H1 (cell line): ENCODE results near the gene PDE3A. TPM values are rescaled to one million over a fixed set of nuclear protein-coding genes. Genes with fewer than 3 reads are reported as not detected.

ENCODE experiments used
- CTCF ChIA-PET: fragments of 300-600 bp; sonication (Branson Sonifier 250); formaldehyde crosslinking; loops from one replicate; lab custom pipeline; 2021; ENCODE audit not compliant: partially characterized antibody; lab: Charles Lee
- POLR2A ChIA-PET: fragments of 300-600 bp; sonication (Branson Sonifier 250); formaldehyde crosslinking; loops from one replicate; lab custom pipeline; 2021; ENCODE audit warnings: inconsistent platforms; ENCODE audit not compliant: partially characterized antibody; lab: Charles Lee
- DNase-seq, 2 experiments: peaks; one replicate each; pipeline versions ENCODE4 v3.0.0 to v3.0.0-alpha.2; 2010 to 2022; ENCODE audit warnings: low spot score in 2 of 2, low read depth in 1 of 2, mixed read lengths in 1 of 2
- FAIRE-seq: peaks from 2 replicates; lab custom pipeline; 2011; peaks lifted over from hg19 to GRCh38; lab: Jason Lieb, UNC
- H2AFZ ChIP-seq: 2 replicates; pipeline ENCODE4 v1.8.1; 2012; ENCODE audit warnings: low read length, inconsistent platforms
- H2AK5ac ChIP-seq: 2 replicates; pipeline ENCODE4 v1.6.1; 2013; ENCODE audit warnings: low read depth, low read length
- H2BK120ac ChIP-seq: replicated peaks from 2 replicates; pipeline ENCODE3; 2013; ENCODE audit warnings: low read depth, low read length, inconsistent platforms
- H2BK12ac ChIP-seq: 2 replicates; pipeline ENCODE4 v1.6.1; 2013; ENCODE audit warnings: low read depth, low read length
- H2BK15ac ChIP-seq: 2 replicates; pipeline ENCODE4 v1.6.1; 2013; ENCODE audit warnings: low read length
- H2BK20ac ChIP-seq: 2 replicates; pipeline ENCODE4 v1.6.1; 2013; ENCODE audit warnings: low read length
- H2BK5ac ChIP-seq: 2 replicates; pipeline ENCODE4 v1.6.1; 2013; ENCODE audit warnings: low read depth, low read length
- H3K14ac ChIP-seq: 2 replicates; pipeline ENCODE4 v1.6.1; 2013; ENCODE audit warnings: inconsistent platforms; ENCODE audit not compliant: insufficient read length
- H3K18ac ChIP-seq: 2 replicates; pipeline ENCODE4 v1.6.1; 2013; ENCODE audit warnings: low read length; ENCODE audit errors: extremely low read depth
- H3K23ac ChIP-seq: 2 replicates; pipeline ENCODE4 v1.6.1; 2013; ENCODE audit warnings: inconsistent platforms; ENCODE audit not compliant: insufficient read length
- H3K23me2 ChIP-seq: 2 replicates; pipeline ENCODE4 v1.6.1; 2013; ENCODE audit warnings: low read depth, low read length
- H3K27ac ChIP-seq: 2 replicates; pipeline ENCODE4 v1.6.1; 2011; ENCODE audit warnings: low read depth, low read length, inconsistent platforms
- H3K27me3 ChIP-seq, 4 experiments: replicated peaks in 1 of 4; 1 replicate in 1 of 4; 2 replicates in 3 of 4; pipeline versions ENCODE4 v1.6.1 to v1.8.1; 2011 to 2013; ENCODE audit warnings: low read length in 3 of 4, mild to moderate bottlenecking in 3 of 4, inconsistent platforms in 2 of 4, mixed read lengths in 2 of 4, moderate library complexity in 1 of 4; ENCODE audit not compliant: control insufficient read depth in 3 of 4, insufficient read depth in 3 of 4; ENCODE audit errors: extremely low read depth in 1 of 4
- H3K36me3 ChIP-seq, 4 experiments: 2 replicates each; pipeline versions ENCODE4 v1.6.1 to v1.8.1; 2011 to 2013; ENCODE audit warnings: mild to moderate bottlenecking in 4 of 4, low read length in 3 of 4, moderate library complexity in 2 of 4, control low read depth in 1 of 4, inconsistent platforms in 1 of 4; ENCODE audit not compliant: insufficient read depth in 4 of 4, control insufficient read depth in 2 of 4
- H3K4ac ChIP-seq: replicated peaks from 2 replicates; pipeline ENCODE3; 2013; ENCODE audit warnings: low read length, low read depth, mixed read lengths, inconsistent platforms; ENCODE audit not compliant: insufficient read length
- H3K4me1 ChIP-seq, 4 experiments: replicated peaks in 1 of 4; 1 replicate in 1 of 4; 2 replicates in 3 of 4; pipeline versions ENCODE4 v1.6.1 to v1.8.1; 2011 to 2013; ENCODE audit warnings: low read length in 3 of 4, inconsistent platforms in 2 of 4, mixed read lengths in 1 of 4; ENCODE audit not compliant: insufficient read depth in 4 of 4, control insufficient read depth in 3 of 4
- H3K4me2 ChIP-seq, 2 experiments: 2 replicates each; pipeline versions ENCODE4 v1.6.1 to v1.8.1; 2011 to 2013; ENCODE audit warnings: low read depth in 2 of 2, low read length in 2 of 2, control low read depth in 1 of 2, inconsistent platforms in 1 of 2, mild to moderate bottlenecking in 1 of 2; ENCODE audit not compliant: insufficient read depth in 1 of 2
- H3K4me3 ChIP-seq, 4 experiments: fragments of 200-600, 300-600 bp in 1 of 4; sonication (generic), shearing (Covaris generic), sonication (Bioruptor Twin) in 1 of 4; 2 replicates each; pipeline versions ENCODE4 v1.5.1 to v1.8.1; 2011 to 2016; ENCODE audit warnings: low read length in 4 of 4, low read depth in 3 of 4, control low read depth in 2 of 4, inconsistent platforms in 2 of 4, mild to moderate bottlenecking in 2 of 4, mixed read lengths in 1 of 4, moderate library complexity in 1 of 4; ENCODE audit not compliant: insufficient read depth in 2 of 4; ENCODE audit errors: extremely low read depth in 1 of 4
- H3K56ac ChIP-seq: replicated peaks from 2 replicates; pipeline ENCODE3; 2013; ENCODE audit warnings: low read depth, mild to moderate bottlenecking, mixed read lengths, low read length, inconsistent platforms; ENCODE audit not compliant: insufficient read length
- H3K79me1 ChIP-seq: 2 replicates; pipeline ENCODE4 v1.6.1; 2013; ENCODE audit warnings: low read depth, low read length, control low read depth
- H3K79me2 ChIP-seq, 2 experiments: 2 replicates each; pipeline versions ENCODE4 v1.6.1 to v1.8.1; 2012 to 2013; ENCODE audit warnings: low read length in 2 of 2, mild to moderate bottlenecking in 2 of 2, inconsistent platforms in 1 of 2; ENCODE audit not compliant: insufficient read depth in 2 of 2, control insufficient read depth in 1 of 2
- H3K9ac ChIP-seq, 4 experiments: replicated peaks in 1 of 4; 1 replicate in 1 of 4; 2 replicates in 3 of 4; pipeline versions ENCODE4 v1.6.1 to v1.8.1; 2011 to 2013; ENCODE audit warnings: low read depth in 3 of 4, low read length in 3 of 4, control low read depth in 2 of 4, mild to moderate bottlenecking in 2 of 4, moderate library complexity in 2 of 4, inconsistent platforms in 1 of 4; ENCODE audit errors: extremely low read depth in 1 of 4
- H3K9me3 ChIP-seq, 2 experiments: 2 replicates each; pipeline versions ENCODE4 v1.6.1 to v1.8.1; 2012 to 2013; ENCODE audit warnings: mild to moderate bottlenecking in 2 of 2, moderate library complexity in 2 of 2, control low read depth in 1 of 2, inconsistent platforms in 1 of 2, low read depth in 1 of 2, low read length in 1 of 2, mixed read lengths in 1 of 2; ENCODE audit not compliant: insufficient read depth in 2 of 2
- H4K20me1 ChIP-seq, 2 experiments: replicated peaks in 1 of 2; 2 replicates each; pipeline versions ENCODE3 to v1.8.1; 2011 to 2013; ENCODE audit warnings: inconsistent platforms in 2 of 2, low read length in 2 of 2, mild to moderate bottlenecking in 1 of 2; ENCODE audit not compliant: insufficient read depth in 2 of 2, control insufficient read depth in 1 of 2
- H4K5ac ChIP-seq: 2 replicates; pipeline ENCODE4 v1.6.1; 2013; ENCODE audit warnings: low read length, low read depth, mixed read lengths, inconsistent platforms; ENCODE audit not compliant: insufficient read length
- H4K8ac ChIP-seq: 2 replicates; pipeline ENCODE4 v1.8.0; 2013; ENCODE audit warnings: mild to moderate bottlenecking, moderate library complexity, low read length, inconsistent platforms; ENCODE audit not compliant: insufficient read depth; ENCODE audit errors: extremely low read depth
- H4K91ac ChIP-seq: replicated peaks from 2 replicates; pipeline ENCODE3; 2013; ENCODE audit warnings: low read length, mixed read lengths, inconsistent platforms; ENCODE audit not compliant: insufficient read length
- ATF3 ChIP-seq: IDR thresholded peaks from 2 replicates; pipeline ENCODE4 v1.6.1; 2011; ENCODE audit warnings: low read depth, mild to moderate bottlenecking, low read length; ENCODE audit not compliant: insufficient read depth
- CBX5 ChIP-seq: fragments of 300-800, 300-1000 bp; sonication (generic); IDR thresholded peaks from 2 replicates; pipeline ENCODE4 v1.7.1; 2016; ENCODE audit warnings: antibody characterized with exemption, low read length, low read depth
- EP300 ChIP-seq, 2 experiments: IDR thresholded peaks; 1 replicate in 1 of 2; 2 replicates in 1 of 2; pipeline ENCODE4 v1.6.1; 2011 to 2012; ENCODE audit warnings: low read depth in 2 of 2, low read length in 2 of 2, mild to moderate bottlenecking in 2 of 2, borderline replicate concordance in 1 of 2, inconsistent platforms in 1 of 2, moderate library complexity in 1 of 2
- EZH2 ChIP-seq: fragments of 200-600 bp; sonication (generic); IDR thresholded peaks from 2 replicates; pipeline ENCODE4 v1.7.1; 2012; ENCODE audit warnings: low read depth, mild to moderate bottlenecking, moderate library complexity, low read length, inconsistent platforms; ENCODE audit not compliant: severe bottlenecking
- FOSL1 ChIP-seq: IDR thresholded peaks from 2 replicates; pipeline ENCODE4 v1.6.1; 2011; ENCODE audit warnings: mild to moderate bottlenecking, low read depth, low read length, moderate library complexity; ENCODE audit not compliant: insufficient read depth
- MAFK ChIP-seq: IDR thresholded peaks from 2 replicates; pipeline ENCODE4 v1.6.1; 2012; ENCODE audit warnings: low read depth, mild to moderate bottlenecking, improper control_type of control experiment, low read length
- NANOG ChIP-seq: IDR thresholded peaks from 2 replicates; pipeline ENCODE4 v1.6.1; 2011; ENCODE audit warnings: low read length, low read depth, mild to moderate bottlenecking, inconsistent platforms; ENCODE audit not compliant: insufficient read depth, poor library complexity, severe bottlenecking
- POLR2A ChIP-seq, 2 experiments: IDR thresholded peaks; 1 replicate in 1 of 2; 2 replicates in 1 of 2; pipeline ENCODE4 v1.6.1; 2011; ENCODE audit warnings: low read depth in 2 of 2, low read length in 2 of 2, mild to moderate bottlenecking in 2 of 2; ENCODE audit errors: control extremely low read depth in 1 of 2
- RXRA ChIP-seq: IDR thresholded peaks from 2 replicates; pipeline ENCODE4 v1.6.1; 2011; ENCODE audit warnings: low read depth, mild to moderate bottlenecking, low read length, moderate library complexity; ENCODE audit not compliant: insufficient read depth
- SAP30 ChIP-seq: fragments of 300-600 bp; sonication (generic); IDR thresholded peaks from 2 replicates; pipeline ENCODE4 v1.7.1; 2012; ENCODE audit warnings: low read length, moderate library complexity, mild to moderate bottlenecking, inconsistent platforms; ENCODE audit not compliant: insufficient read depth, insufficient replicate concordance
- TAF7 ChIP-seq: optimal IDR thresholded peaks from 2 replicates; pipeline ENCODE3; 2011; ENCODE audit warnings: low read depth, mild to moderate bottlenecking, inconsistent platforms, low read length, moderate library complexity, borderline replicate concordance
- ZNF274 ChIP-seq: IDR thresholded peaks from 2 replicates; pipeline ENCODE4 v1.7.0; 2012; ENCODE audit warnings: low read length, borderline replicate concordance; ENCODE audit errors: extremely low read depth
- WGBS, 2 experiments: shearing (Covaris generic) in 1 of 2; methylation state at CpG; one replicate each; pipeline versions ENCODE4 v1.1.6 to v1.1.7; 2013 to 2015; ENCODE audit warnings: low lambda C conversion rate in 2 of 2, mixed read lengths in 2 of 2, inconsistent platforms in 1 of 2, low coverage in 1 of 2, missing lambda C conversion rate in 1 of 2; ENCODE audit not compliant: insufficient replicate concordance in 2 of 2, insufficient coverage in 1 of 2, insufficient read length in 1 of 2; ENCODE audit errors: extremely low coverage in 1 of 2, missing lambda C conversion rate in 1 of 2; 5-methylcytosine and 5-hydroxymethylcytosine counted together
- polyA plus RNA-seq, 7 experiments: library from polyadenylated mRNA; depleted of rRNA in 3 of 7; stranded (reverse) in 5 of 7; unstranded in 2 of 7; fragments of >200 nt in 5 of 7; fragments of 200-250 nt in 2 of 7; gene quantifications; 1 replicate in 5 of 7; 2 replicates in 1 of 7; 4 replicates in 1 of 7; pipeline versions ENCODE4 v1.2.1 to v1.2.3, GENCODE V29; 2011 to 2013; ENCODE audit warnings: missing spikeins in 2 of 7, mixed read lengths in 2 of 7
- total RNA-seq: library from RNA; stranded (reverse); fragmentation: NEBNext Ultra II Directional; extraction: Animal tissue kit (Norgen Biotek cat#: 25700); gene quantifications from 2 replicates; pipeline ENCODE4 v1.2.1, GENCODE V29; 2021
- TF ChIP-seq, protein P1 (sequence below): IDR thresholded peaks from 2 replicates; pipeline ENCODE4 v1.6.1; 2012; ENCODE audit warnings: inconsistent platforms

Gene PDE3A
- total and polyA plus RNA-seq, 2 of the 8 experiments (the other 6 are each of a cell fraction or from before 2014, with no cell fraction given), result 1.4 to 3.4 TPM

- no peak overlapping the region for H2BK12ac ChIP-seq
- H3K9me3 ChIP-seq, result no peaks in the 10 kb centered on the region
- no peak overlapping the region for H2BK20ac ChIP-seq
- H3K23me2 ChIP-seq, result no peaks in the 10 kb centered on the region
- ChIA-PET CTCF (no interaction called here), POLR2A (no interaction called here)
- H3K79me2 ChIP-seq, result no peaks in the 10 kb centered on the region
- no peaks in the 10 kb centered on the region for H4K20me1 ChIP-seq
- no peak overlapping the region for H3K14ac ChIP-seq
- no peak overlapping the region for H3K4me3 ChIP-seq
- H2BK15ac ChIP-seq, result no peak overlapping the region
- no peak overlapping the region for H3K23ac ChIP-seq
- no peak overlapping the region for H2BK5ac ChIP-seq
- FAIRE-seq (no peak), DNase-seq (no peak)
- no peak overlapping the region for H2AK5ac ChIP-seq
- 91% methylated on average over 2 of the region's 2 CpGs; no CpG with 5 or more reads in 1 of the 2 experiments for WGBS, 2 experiments
- no peak overlapping the region for H3K4ac ChIP-seq
- H3K27me3 ChIP-seq, result no peaks in the 10 kb centered on the region
- H2AFZ ChIP-seq, result no peak overlapping the region
- no peak overlapping the region for H3K9ac ChIP-seq
- H4K8ac ChIP-seq, result no peak overlapping the region
- H3K27ac ChIP-seq, result no peak overlapping the region
- no peak overlapping the region for H3K4me2 ChIP-seq
- H4K91ac ChIP-seq, result no peak overlapping the region
- no peak overlapping the region for H2BK120ac ChIP-seq
- no peaks in the 10 kb centered on the region; a peak in 1 of 7 replicates for H3K4me1 ChIP-seq
- no peaks in the 10 kb centered on the region for H3K36me3 ChIP-seq
- no peak overlapping the region for H4K5ac ChIP-seq
- H3K56ac ChIP-seq, result no peak overlapping the region
- no peak overlapping the region for H3K18ac ChIP-seq
- no peaks in the 10 kb centered on the region for H3K79me1 ChIP-seq
- no peak for TF ChIP-seq NANOG
- TF ChIP-seq CBX5, result no peak
- TF ChIP-seq FOSL1, result no peak
- TF ChIP-seq TAF7, result no peak
- no peak for TF ChIP-seq POLR2A (IDR thresholded peaks at IDR 0.05; ENCODE audit: control extremely low read depth in 1 of 2, low read depth in 2 of 2, low read length in 2 of 2)
- no peak for TF ChIP-seq ZNF274
- TF ChIP-seq ATF3, result no peak
- no peak for TF ChIP-seq RXRA
- TF ChIP-seq EP300 (IDR thresholded peaks at IDR 0.05; ENCODE audit: borderline replicate concordance in 1 of 2, low read depth in 2 of 2, low read length in 2 of 2), result no peak
- TF ChIP-seq, protein P1, sequence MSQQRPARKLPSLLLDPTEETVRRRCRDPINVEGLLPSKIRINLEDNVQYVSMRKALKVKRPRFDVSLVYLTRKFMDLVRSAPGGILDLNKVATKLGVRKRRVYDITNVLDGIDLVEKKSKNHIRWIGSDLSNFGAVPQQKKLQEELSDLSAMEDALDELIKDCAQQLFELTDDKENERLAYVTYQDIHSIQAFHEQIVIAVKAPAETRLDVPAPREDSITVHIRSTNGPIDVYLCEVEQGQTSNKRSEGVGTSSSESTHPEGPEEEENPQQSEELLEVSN, result no peak
- TF ChIP-seq MAFK, result no peak
- no peak for TF ChIP-seq EZH2
- no peak for TF ChIP-seq SAP30
These were observed 89.2 kb downstream of the PDE3A start for GRCh38 chr12:20457582-20457981.
